Measurements from ENCODE around the gene ICAM3.
A peak's percentile ranks its signal among the peaks of the same experiment; 100 is the strongest.

ICAM3 gene

DNA sequence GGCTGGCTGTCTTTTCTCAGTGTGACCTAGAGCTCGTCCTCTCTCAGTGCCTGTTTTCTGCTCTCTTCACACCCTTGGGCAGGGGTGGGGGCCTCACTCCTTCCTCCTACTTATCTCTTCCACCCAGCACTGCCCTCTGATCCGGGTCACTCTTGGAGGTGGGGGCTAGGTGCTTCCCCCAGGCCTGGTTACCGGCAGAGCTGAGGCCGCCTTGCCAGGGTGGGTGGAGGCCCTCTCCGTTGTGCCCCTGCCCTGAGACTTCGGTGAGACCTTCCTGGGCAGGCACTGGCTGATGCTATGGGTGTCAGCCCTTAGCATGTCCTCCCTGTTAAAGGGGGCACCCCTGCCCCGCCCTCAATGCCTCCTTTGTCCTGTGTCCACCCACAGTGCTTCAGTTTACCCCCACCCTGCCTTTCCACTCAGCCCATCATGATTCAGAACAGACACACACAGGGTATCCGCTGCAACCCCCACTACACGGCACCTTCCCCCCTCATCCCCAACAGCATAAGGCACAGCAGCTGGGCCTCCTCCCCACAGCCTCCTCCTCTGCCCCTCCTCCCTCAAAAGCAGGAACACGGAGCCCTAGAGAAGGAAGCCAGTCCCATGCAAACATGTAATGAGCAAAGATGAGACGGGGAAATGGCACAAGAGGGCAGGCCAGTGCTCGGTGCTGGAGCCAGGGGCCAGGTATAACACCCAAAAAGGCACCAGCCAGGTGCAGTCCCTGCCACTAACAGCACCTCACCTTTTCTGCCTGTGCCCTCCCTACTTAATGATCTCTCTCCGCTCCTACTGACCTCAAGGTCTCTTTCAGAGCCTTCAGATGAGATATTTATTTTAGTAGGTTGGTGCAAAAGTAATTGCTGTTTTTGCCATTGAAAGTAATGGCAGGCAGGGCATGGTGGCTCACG is 39.6 kb downstream of the ICAM3 start:
- TF ChIP-seq, protein P1, sequence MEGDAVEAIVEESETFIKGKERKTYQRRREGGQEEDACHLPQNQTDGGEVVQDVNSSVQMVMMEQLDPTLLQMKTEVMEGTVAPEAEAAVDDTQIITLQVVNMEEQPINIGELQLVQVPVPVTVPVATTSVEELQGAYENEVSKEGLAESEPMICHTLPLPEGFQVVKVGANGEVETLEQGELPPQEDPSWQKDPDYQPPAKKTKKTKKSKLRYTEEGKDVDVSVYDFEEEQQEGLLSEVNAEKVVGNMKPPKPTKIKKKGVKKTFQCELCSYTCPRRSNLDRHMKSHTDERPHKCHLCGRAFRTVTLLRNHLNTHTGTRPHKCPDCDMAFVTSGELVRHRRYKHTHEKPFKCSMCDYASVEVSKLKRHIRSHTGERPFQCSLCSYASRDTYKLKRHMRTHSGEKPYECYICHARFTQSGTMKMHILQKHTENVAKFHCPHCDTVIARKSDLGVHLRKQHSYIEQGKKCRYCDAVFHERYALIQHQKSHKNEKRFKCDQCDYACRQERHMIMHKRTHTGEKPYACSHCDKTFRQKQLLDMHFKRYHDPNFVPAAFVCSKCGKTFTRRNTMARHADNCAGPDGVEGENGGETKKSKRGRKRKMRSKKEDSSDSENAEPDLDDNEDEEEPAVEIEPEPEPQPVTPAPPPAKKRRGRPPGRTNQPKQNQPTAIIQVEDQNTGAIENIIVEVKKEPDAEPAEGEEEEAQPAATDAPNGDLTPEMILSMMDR (IDR thresholded peaks at IDR 0.05), result no peak
- Histone ChIP-seq H3K4me3 (no peak overlapping the region), H3K27ac (peak overlapping the region in 1 of 2 donors; percentile 3)
- no peak for DNase-seq (ENCODE audit: low spot score)

DNA sequence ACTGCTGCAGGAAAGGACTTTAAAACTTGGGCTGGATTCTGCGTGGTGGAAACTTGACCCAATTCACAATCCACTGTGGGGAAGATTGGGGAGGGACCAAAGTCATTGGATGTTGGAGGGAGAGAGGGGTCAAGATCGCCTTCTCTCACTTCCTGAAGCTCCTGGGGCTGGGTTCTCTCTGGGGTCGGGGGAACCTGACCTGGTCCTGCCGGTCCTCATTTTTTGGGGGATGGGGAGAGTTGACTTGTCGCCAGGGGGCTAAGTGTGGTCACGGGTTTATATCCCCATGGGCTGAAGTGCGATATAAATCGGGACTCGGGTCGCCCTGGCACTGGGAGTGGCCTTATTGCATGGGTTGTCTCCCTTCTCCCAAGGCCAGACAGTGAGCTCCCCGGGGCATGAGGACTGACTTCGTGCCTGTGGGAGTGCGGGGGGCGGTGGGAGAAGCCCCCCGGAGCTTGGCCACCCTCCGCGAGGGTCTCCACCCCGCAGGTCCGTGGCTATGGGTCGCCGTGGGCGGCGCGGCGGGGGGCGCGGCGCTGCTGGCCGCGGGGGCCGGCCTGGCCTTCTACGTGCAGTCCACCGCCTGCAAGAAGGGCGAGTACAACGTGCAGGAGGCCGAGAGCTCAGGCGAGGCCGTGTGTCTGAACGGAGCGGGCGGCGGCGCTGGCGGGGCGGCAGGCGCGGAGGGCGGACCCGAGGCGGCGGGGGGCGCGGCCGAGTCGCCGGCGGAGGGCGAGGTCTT is 43.4 kb downstream of the ICAM3 start:
- Histone ChIP-seq H3K27ac (no peak overlapping the region), H3K4me3 (peak overlapping the region; percentile 62)
- DNase-seq (ENCODE audit: low spot score), result no peak
- TF ChIP-seq, protein P1 (IDR thresholded peaks at IDR 0.05), result no peak

DNA sequence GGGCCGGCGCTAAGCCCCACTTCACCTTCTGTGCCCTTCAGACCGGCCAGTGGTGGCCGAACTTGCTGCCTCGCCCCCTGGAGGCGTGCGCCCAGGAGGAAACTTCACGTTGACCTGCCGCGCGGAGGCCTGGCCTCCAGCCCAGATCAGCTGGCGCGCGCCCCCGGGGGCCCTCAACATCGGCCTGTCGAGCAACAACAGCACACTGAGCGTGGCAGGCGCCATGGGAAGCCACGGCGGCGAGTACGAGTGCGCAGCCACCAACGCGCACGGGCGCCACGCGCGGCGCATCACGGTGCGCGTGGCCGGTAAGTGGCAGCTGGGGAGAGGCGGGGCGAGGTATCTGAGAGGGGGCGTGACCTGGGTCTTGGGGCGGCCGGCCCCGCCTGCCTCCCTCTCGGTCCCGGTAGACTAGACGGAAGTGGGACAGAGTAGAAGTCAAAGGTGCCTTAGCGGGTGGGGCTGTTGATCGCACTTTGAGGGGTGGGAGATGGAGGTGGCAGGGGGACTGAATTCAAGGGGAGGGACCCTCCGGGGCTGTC is 44.0 kb downstream of the ICAM3 start:
- peak overlapping the region; percentile 62 for H3K4me3 ChIP-seq
- no peak for DNase-seq (ENCODE audit: low spot score)

DNA sequence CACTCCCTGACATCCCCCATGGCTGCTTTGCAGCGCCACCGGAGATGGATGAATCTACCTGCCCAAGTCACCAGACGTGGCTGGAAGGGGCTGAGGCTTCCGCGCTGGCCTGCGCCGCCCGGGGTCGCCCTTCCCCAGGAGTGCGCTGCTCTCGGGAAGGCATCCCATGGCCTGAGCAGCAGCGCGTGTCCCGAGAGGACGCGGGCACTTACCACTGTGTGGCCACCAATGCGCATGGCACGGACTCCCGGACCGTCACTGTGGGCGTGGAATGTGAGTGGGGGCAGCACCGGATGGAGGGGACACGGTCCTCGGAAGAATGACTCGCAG is 45.1 kb downstream of the ICAM3 start:
- TF ChIP-seq, protein P1 (IDR thresholded peaks at IDR 0.05), result no peak
- Histone ChIP-seq H3K27ac (no peak overlapping the region), H3K4me3 (no peak overlapping the region)
- no peak for DNase-seq (ENCODE audit: low spot score)

More for the DNA sequence above, 44.0 kb downstream of the ICAM3 start:
- TF ChIP-seq, protein P1 (IDR thresholded peaks at IDR 0.05), result no peak
- no peak overlapping the region for H3K27ac ChIP-seq

DNA sequence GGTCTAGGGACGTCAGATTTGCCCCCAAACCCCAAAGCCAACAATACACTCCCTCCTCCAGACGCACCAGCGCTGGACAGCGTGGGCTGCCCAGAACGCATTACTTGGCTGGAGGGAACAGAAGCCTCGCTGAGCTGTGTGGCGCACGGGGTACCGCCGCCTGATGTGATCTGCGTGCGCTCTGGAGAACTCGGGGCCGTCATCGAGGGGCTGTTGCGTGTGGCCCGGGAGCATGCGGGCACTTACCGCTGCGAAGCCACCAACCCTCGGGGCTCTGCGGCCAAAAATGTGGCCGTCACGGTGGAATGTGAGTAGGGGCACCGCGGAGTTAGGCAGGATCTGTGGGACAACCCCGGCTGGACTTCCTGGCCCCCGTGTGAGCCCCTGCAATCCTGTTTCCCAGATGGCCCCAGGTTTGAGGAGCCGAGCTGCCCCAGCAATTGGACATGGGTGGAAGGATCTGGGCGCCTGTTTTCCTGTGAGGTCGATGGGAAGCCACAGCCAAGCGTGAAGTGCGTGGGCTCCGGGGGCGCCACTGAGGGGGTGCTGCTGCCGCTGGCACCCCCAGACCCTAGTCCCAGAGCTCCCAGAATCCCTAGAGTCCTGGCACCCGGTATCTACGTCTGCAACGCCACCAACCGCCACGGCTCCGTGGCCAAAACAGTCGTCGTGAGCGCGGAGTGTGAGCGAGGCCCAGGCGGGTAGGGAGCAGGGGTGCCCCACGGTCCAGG is 45.6 kb downstream of the ICAM3 start:
- TF ChIP-seq, protein P1 (IDR thresholded peaks at IDR 0.05), result no peak
- no peak for DNase-seq (ENCODE audit: low spot score)
- Histone ChIP-seq H3K27ac (no peak overlapping the region), H3K4me3 (no peak overlapping the region)

DNA sequence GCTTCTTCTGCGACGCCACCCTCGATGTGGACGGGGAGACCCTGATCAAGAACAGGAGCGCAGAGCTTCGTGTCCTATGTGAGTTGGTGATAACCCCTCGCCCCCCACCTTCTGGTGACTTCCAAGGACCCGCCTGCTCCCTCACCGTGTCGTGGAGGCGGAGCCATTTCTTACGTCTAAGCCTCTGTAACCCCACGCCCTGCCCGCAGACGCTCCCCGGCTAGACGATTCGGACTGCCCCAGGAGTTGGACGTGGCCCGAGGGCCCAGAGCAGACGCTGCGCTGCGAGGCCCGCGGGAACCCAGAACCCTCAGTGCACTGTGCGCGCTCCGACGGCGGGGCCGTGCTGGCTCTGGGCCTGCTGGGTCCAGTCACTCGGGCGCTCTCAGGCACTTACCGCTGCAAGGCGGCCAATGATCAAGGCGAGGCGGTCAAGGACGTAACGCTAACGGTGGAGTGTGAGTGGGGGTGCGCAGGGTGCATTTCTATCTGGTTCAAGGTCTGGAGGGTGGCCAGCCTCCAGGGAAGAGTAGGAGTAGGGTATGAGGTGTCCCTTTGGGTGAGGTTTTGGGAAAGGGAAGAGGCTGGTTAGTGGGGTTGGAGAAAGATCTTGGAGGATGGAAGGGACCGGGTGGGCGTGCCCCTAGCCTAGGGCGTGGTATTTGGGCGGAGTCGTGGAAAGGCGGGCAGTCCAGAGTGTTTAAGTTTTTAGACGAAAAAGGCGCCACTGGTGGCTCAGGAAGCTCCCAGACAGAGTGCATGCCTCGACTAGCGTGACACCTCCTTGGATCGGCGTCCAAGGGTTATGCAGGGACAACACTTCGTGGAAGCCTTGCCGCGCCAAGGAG is 46.4 kb downstream of the ICAM3 start:
- H3K27ac ChIP-seq, result no peak overlapping the region
- TF ChIP-seq, protein P1 (IDR thresholded peaks at IDR 0.05), result no peak
- DNase-seq (ENCODE audit: low spot score), result no peak
- peak overlapping the region; percentile 73 for H3K4me3 ChIP-seq

All from coronary artery (tissue), 2 donors.